HEK293 (cell line): ENCODE measurements around the gene FKBP10.
A peak's percentile ranks its signal among the peaks of the same experiment; 100 is the strongest.

Experiments used
- IKZF3 ChIP-seq: fragments of 450-650 bp; IDR thresholded peaks from 2 replicates; pipeline ENCODE4 v1.5.0; 2018; ENCODE audit warnings: missing biosample characterization, mild to moderate bottlenecking, missing genetic modification characterization, moderate library complexity
- KLF8 ChIP-seq: fragments of 450-650 bp; formaldehyde crosslinking; IDR thresholded peaks from 2 replicates; pipeline ENCODE4 v1.5.1; 2016; ENCODE audit warnings: missing biosample characterization, missing genetic modification characterization
- PATZ1 ChIP-seq: fragments of 450-650 bp; formaldehyde crosslinking; IDR thresholded peaks from 2 replicates; pipeline ENCODE4 v1.5.1; 2016; ENCODE audit warnings: missing biosample characterization, missing genetic modification characterization
- PRDM4 ChIP-seq: fragments of 450-650 bp; formaldehyde crosslinking; IDR thresholded peaks from 2 replicates; pipeline ENCODE4 v1.5.1; 2017; ENCODE audit warnings: missing biosample characterization, missing genetic modification characterization
- SETDB1 ChIP-seq: IDR thresholded peaks from one replicate; pipeline ENCODE4 v1.6.1; 2017; ENCODE audit warnings: mild to moderate bottlenecking, low read length, moderate library complexity, mixed read lengths; ENCODE audit not compliant: insufficient read length
- SP2 ChIP-seq: fragments of 450-650 bp; formaldehyde crosslinking; IDR thresholded peaks from 2 replicates; pipeline ENCODE4 v1.5.1; 2016; ENCODE audit warnings: missing biosample characterization, missing genetic modification characterization
- ZNF138 ChIP-seq: fragments of 450-650 bp; formaldehyde crosslinking; IDR thresholded peaks from 2 replicates; pipeline ENCODE4 v1.5.1; 2016; ENCODE audit warnings: missing biosample characterization, missing genetic modification characterization, borderline replicate concordance
- ZNF23 ChIP-seq: fragments of 450-650 bp; formaldehyde crosslinking; IDR thresholded peaks from 2 replicates; pipeline ENCODE4 v1.5.1; 2016; ENCODE audit warnings: missing biosample characterization, missing genetic modification characterization, borderline replicate concordance
- ZNF239 ChIP-seq: fragments of 450-650 bp; formaldehyde crosslinking; IDR thresholded peaks from 2 replicates; pipeline ENCODE4 v1.5.1; 2016; ENCODE audit warnings: missing biosample characterization, missing genetic modification characterization
- ZNF280C ChIP-seq: fragments of 450-650 bp; formaldehyde crosslinking; IDR thresholded peaks from 2 replicates; pipeline ENCODE4 v1.5.1; 2016; ENCODE audit warnings: missing biosample characterization, missing genetic modification characterization
- ZNF324 ChIP-seq: fragments of 450-650 bp; formaldehyde crosslinking; IDR thresholded peaks from 2 replicates; pipeline ENCODE4 v1.5.1; 2016; ENCODE audit warnings: missing biosample characterization, missing genetic modification characterization
- ZNF354C ChIP-seq: fragments of 450-650 bp; formaldehyde crosslinking; IDR thresholded peaks from 2 replicates; pipeline ENCODE4 v1.5.1; 2016; ENCODE audit warnings: missing biosample characterization, missing genetic modification characterization, low read depth, borderline replicate concordance
- ZNF362 ChIP-seq: fragments of 450-650 bp; formaldehyde crosslinking; IDR thresholded peaks from 2 replicates; pipeline ENCODE4 v1.5.1; 2016; ENCODE audit warnings: missing biosample characterization, missing genetic modification characterization
- ZNF423 ChIP-seq: fragments of 450-650 bp; formaldehyde crosslinking; IDR thresholded peaks from 2 replicates; pipeline ENCODE4 v1.5.1; 2016; ENCODE audit warnings: missing biosample characterization, missing genetic modification characterization
- ZNF449 ChIP-seq: fragments of 450-650 bp; formaldehyde crosslinking; IDR thresholded peaks from 2 replicates; pipeline ENCODE4 v1.5.1; 2017; ENCODE audit warnings: missing biosample characterization, mild to moderate bottlenecking, missing genetic modification characterization, moderate library complexity
- ZNF48 ChIP-seq: fragments of 450-650 bp; formaldehyde crosslinking; IDR thresholded peaks from 2 replicates; pipeline ENCODE4 v1.5.1; 2016; ENCODE audit warnings: missing biosample characterization, missing genetic modification characterization
- ZNF510 ChIP-seq: fragments of 450-650 bp; formaldehyde crosslinking; IDR thresholded peaks from 2 replicates; pipeline ENCODE4 v1.5.1; 2018; ENCODE audit warnings: mild to moderate bottlenecking, missing genetic modification characterization, missing biosample characterization; ENCODE audit not compliant: insufficient replicate concordance
- ZNF514 ChIP-seq: fragments of 450-650 bp; formaldehyde crosslinking; IDR thresholded peaks from 2 replicates; pipeline ENCODE4 v1.5.1; 2016; ENCODE audit warnings: missing biosample characterization, missing genetic modification characterization
- ZNF707 ChIP-seq: fragments of 450-650 bp; formaldehyde crosslinking; IDR thresholded peaks from 2 replicates; pipeline ENCODE4 v1.5.1; 2016; ENCODE audit warnings: missing biosample characterization, missing genetic modification characterization
- ZNF776 ChIP-seq: fragments of 450-650 bp; formaldehyde crosslinking; IDR thresholded peaks from 2 replicates; pipeline ENCODE4 v1.5.0; 2017; ENCODE audit warnings: missing biosample characterization, missing genetic modification characterization, borderline replicate concordance
- ZNF837 ChIP-seq: fragments of 450-650 bp; formaldehyde crosslinking; IDR thresholded peaks from 2 replicates; pipeline ENCODE4 v1.5.1; 2016; ENCODE audit warnings: missing biosample characterization, missing genetic modification characterization
- ZSCAN18 ChIP-seq: fragments of 450-650 bp; formaldehyde crosslinking; IDR thresholded peaks from 2 replicates; pipeline ENCODE4 v1.5.1; 2016; ENCODE audit warnings: missing biosample characterization, missing genetic modification characterization
- ZXDB ChIP-seq: fragments of 450-650 bp; formaldehyde crosslinking; IDR thresholded peaks from 2 replicates; pipeline ENCODE4 v1.5.1; 2016; ENCODE audit warnings: missing biosample characterization, missing genetic modification characterization

The FKBP10 gene

GRCh38 chr17:41812381-41813151 is at the start of gene FKBP10 (continued):
- peak; percentile 98 for TF ChIP-seq ZNF362 (tag by site-specific recombination)
- TF ChIP-seq SETDB1, result no peak
- no peak for TF ChIP-seq PRDM4
- TF ChIP-seq ZNF776 (tag by site-specific recombination), result no peak
- peak; percentile 53 for TF ChIP-seq SP2 (tag by site-specific recombination)
- 0 out of 2 replicates have a peak, but pooled peaks have one; percentile 33 for TF ChIP-seq ZNF239 (tag by site-specific recombination)
- no peak for TF ChIP-seq ZNF280C (tag by site-specific recombination)
- no peak; the same call in 1 of the 2 replicates for TF ChIP-seq ZNF324
- TF ChIP-seq ZNF23 (tag by site-specific recombination), result no peak
- no peak for TF ChIP-seq ZNF48 (tag by site-specific recombination)
- TF ChIP-seq ZNF138 (tag by site-specific recombination), result no peak
- TF ChIP-seq ZNF510 (tag by site-specific recombination), result no peak
- no peak for TF ChIP-seq ZNF707 (tag by site-specific recombination)
- TF ChIP-seq PATZ1 (tag by site-specific recombination), result peak; percentile 86
- no peak for TF ChIP-seq ZNF514 (tag by site-specific recombination)
- TF ChIP-seq IKZF3, result peak; percentile 88; the same call in 1 of the 2 replicates
- TF ChIP-seq ZSCAN18 (tag by site-specific recombination), result 0 out of 2 replicates have a peak, but pooled peaks have one; percentile 23
- no peak for TF ChIP-seq ZNF837
- TF ChIP-seq ZNF354C (tag by site-specific recombination), result no peak
- TF ChIP-seq KLF8 (tag by site-specific recombination), result no peak; the same call in 1 of the 2 replicates
- no peak for TF ChIP-seq ZNF423 (tag by site-specific recombination)
- TF ChIP-seq ZXDB (tag by site-specific recombination), result no peak
- TF ChIP-seq ZNF449 (tag by site-specific recombination), result no peak
